ENCODE measurements around the gene BTBD9.

The BTBD9 gene

DNA sequence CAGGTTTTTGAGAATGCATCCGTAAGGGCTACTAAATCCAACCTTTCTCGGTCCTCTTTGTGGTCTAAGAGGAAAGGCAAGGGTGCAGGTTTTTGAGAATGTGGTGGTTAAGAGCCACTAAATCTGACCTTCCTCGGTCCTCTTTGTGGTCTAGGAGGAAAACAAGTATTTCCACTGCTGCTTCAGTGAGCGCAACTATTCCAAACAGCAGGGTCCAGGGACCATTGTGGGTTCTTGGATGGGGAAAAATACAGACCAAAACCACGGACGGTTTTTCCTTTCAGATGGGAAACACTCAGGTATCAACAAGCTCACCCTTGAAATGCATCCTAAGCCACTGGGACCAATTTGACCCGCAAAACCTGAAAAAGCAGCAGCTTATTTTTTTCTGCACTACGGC, 21.9 kb downstream of the BTBD9 start:
- no peak for FAIRE-seq
- TF ChIP-seq TAF1 (IDR thresholded peaks at IDR 0.05; ENCODE audit: borderline replicate concordance, low read depth, low read length): no peak
- TF ChIP-seq POLR2AphosphoS5 (IDR thresholded peaks at IDR 0.05; ENCODE audit: low read depth, low read length): no peak
- TF ChIP-seq POLR2A (IDR thresholded peaks at IDR 0.05; ENCODE audit: low read depth, low read length): no peak
- no peak for DNase-seq (ENCODE audit: insufficient read length)

DNA sequence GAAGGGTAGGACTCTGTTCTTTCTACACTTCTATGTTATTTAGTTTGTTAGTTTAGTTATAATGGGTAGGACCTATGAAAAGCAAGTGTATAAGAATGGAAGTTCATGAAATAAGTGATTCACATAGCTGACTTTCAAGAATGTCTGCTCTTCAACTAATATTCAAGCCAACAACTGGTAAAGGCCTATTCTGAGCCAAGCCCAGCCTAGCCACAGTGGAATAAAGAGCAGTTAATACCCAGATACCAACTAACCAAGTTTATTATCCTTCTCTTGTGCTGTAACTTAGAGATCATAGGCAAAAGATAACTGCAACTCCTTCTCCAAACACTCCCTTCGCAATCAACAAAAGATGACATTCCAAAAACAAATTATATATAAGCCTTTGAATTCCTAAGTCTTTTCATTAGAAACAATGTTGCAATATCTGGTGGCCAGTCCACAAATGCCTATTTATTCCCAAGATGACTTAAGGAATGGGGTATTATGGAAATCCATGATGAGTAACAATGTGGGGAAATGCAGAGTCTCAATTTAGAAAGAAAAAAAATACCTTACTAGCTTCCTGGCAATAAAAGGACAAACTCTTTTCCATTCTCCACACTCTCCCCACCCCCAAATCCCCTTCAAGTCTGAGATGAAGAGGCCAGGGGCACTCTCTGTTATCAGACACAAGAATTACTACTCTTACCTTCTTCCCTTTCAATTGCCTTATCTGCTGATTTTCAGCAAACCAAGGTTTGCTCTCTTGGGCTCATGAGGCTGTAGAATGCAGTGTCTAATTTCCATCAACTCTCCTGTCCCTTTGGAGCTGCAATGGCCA, 27.4 kb downstream of the BTBD9 start:
- no peak for TF ChIP-seq TAF1 (IDR thresholded peaks at IDR 0.05; ENCODE audit: borderline replicate concordance, low read depth, low read length)
- TF ChIP-seq POLR2A (IDR thresholded peaks at IDR 0.05; ENCODE audit: low read depth, low read length): no peak
- no peak for TF ChIP-seq POLR2AphosphoS5 (IDR thresholded peaks at IDR 0.05; ENCODE audit: low read depth, low read length)
- DNase-seq (ENCODE audit: insufficient read length): no peak
- FAIRE-seq: no peak

DNA sequence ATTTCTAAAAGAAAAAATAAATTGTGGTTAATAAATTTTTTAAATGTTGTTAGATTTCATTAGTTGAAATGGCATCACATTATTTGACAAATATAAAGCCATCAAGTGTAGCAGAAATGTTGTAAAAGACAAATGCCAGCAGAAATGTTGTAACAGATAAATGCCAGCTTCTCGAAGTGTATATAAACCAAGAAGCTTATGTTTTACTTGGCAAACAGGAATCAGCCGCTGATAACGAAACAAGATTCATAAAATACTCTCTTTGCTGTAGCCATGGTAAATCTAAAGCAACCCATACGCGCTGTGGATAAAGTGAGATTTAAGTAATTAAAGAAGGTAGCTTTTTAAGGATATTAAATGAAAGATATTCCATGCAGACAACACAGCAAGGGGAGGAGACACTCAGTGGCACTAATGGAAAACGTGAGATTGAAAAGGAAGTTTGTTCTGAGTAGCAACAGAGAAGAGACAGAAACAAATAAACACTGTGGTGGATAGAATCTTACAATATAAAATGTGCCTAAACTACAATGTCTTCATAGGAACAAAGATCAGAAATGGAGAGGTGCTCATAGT, 29.6 kb downstream of the BTBD9 start:
- FAIRE-seq (no peak), DNase-seq (ENCODE audit: insufficient read length) (no peak)
- TF ChIP-seq POLR2A (IDR thresholded peaks at IDR 0.05; ENCODE audit: low read depth, low read length) (no peak), TAF1 (IDR thresholded peaks at IDR 0.05; ENCODE audit: borderline replicate concordance, low read depth, low read length) (no peak), POLR2AphosphoS5 (IDR thresholded peaks at IDR 0.05; ENCODE audit: low read depth, low read length) (no peak)

DNA sequence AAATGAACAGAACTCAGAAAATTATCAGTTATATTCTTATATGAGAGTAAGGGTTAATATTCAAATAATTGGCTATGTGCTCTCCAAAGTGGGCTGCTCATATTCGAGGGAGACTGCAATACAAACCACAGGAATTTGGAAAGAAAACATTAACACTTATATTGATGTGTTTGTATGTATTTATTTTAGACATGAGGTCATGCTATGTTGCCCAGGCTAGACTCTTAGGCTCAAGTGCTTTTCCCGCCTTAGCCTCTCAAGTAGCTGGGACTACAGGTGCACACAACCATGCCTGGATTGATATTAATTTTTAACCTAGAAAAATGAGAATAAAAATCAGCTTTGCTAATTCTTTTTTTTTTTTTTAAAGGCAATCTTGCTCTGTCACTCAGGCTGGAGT, 35.0 kb downstream of the BTBD9 start:
- no peak for DNase-seq (ENCODE audit: insufficient read length)
- no peak for FAIRE-seq
- TF ChIP-seq POLR2A (IDR thresholded peaks at IDR 0.05; ENCODE audit: low read depth, low read length) (no peak), TAF1 (IDR thresholded peaks at IDR 0.05; ENCODE audit: borderline replicate concordance, low read depth, low read length) (no peak), POLR2AphosphoS5 (IDR thresholded peaks at IDR 0.05; ENCODE audit: low read depth, low read length) (no peak)

DNA sequence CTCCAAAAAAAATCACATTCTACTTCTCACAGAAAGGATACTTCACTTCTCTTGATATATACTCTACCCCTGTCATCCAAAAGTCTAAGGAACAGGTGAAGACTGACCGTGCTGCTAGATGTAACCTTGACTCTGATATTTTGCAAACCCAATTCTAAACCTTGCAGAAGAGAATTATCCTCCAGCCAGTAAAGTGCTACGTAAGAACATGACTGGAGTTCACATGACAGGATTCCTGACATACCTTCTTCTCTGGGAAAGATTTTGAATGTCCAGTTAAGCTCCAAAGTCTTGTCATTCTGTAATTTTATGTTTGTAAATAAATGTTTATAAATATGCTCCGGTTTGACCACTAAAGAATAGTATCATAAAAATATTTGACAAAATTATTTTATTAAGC, 35.8 kb downstream of the BTBD9 start:
- FAIRE-seq (no peak), DNase-seq (ENCODE audit: insufficient read length) (no peak)
- no peak for TF ChIP-seq POLR2A (IDR thresholded peaks at IDR 0.05; ENCODE audit: low read depth, low read length)
- no peak for TF ChIP-seq POLR2AphosphoS5 (IDR thresholded peaks at IDR 0.05; ENCODE audit: low read depth, low read length)
- TF ChIP-seq TAF1 (IDR thresholded peaks at IDR 0.05; ENCODE audit: borderline replicate concordance, low read depth, low read length): no peak

DNA sequence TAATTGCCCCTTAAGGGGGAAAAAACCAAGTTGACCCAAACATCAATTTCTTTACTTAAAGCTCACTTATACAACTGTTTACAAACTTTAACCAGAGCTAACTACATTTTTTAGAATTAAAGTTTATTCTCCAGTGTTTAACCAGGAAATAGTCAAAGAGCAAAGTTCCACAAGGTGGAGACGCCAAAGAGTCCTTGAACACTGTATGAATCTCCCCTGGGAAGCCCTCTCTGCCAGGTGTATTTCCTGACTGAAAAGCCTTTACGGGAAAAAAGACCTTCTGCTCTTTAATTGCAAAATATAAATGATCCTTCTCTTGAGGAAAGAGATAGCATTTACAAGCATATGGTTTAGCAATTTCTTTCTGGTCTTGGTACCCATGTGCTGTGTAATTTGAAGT, 36.2 kb downstream of the BTBD9 start:
- TF ChIP-seq TAF1 (IDR thresholded peaks at IDR 0.05; ENCODE audit: borderline replicate concordance, low read depth, low read length) (no peak), POLR2A (IDR thresholded peaks at IDR 0.05; ENCODE audit: low read depth, low read length) (no peak), POLR2AphosphoS5 (IDR thresholded peaks at IDR 0.05; ENCODE audit: low read depth, low read length) (no peak)
- DNase-seq (ENCODE audit: insufficient read length): no peak

DNA sequence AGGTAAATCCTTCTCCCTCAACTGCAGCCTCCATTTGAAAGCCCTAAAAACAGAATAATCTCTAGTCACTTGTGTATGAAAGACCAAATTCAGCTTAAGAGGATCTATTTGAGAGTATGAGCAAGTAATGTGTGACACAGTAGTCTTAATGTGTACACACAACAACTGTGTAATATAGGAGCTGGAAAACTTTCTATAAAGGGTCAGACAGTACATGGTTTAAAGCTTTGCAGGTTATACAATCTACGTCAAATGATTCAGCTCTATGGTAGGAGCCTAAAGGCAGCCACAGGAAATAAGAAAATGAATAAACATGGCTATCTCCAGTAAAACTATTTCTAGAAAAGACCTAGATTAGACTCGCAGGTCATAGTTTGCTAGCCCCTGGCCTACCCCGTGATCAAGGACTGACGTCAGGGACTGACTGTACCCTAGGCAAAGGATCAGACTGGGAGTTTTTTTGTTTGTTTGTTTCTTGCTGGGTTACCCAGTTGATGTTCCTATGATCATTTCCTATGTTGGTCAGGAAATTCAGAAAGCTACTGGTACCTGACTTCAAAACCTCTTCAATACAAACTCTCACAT, 39.7 kb downstream of the BTBD9 start:
- no peak for DNase-seq (ENCODE audit: insufficient read length)
- TF ChIP-seq POLR2AphosphoS5 (IDR thresholded peaks at IDR 0.05; ENCODE audit: low read depth, low read length) (no peak), POLR2A (IDR thresholded peaks at IDR 0.05; ENCODE audit: low read depth, low read length) (no peak), TAF1 (IDR thresholded peaks at IDR 0.05; ENCODE audit: borderline replicate concordance, low read depth, low read length) (no peak)
- no peak for FAIRE-seq

More for the DNA sequence above, 36.2 kb downstream of the BTBD9 start:
- no peak for FAIRE-seq

DNA sequence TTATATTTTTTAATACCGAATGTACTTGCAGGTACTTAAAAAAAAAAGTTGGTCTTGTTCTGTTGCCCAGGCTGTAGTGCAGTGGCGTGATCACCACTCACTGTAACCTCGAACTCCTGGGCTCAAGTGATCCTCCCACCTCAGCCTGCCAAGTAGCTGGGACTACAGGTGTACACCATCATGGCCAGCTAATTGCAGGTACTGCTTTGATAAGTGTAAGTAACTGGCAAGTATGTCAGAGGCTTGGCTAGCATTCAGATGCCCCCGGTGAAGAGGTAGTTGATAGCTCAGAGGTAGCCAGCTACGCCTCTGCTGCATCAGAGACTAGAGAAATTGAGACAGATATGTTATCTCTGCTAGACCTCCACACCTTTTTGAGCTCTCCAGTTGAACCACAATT, 40.5 kb downstream of the BTBD9 start:
- DNase-seq (ENCODE audit: insufficient read length): no peak
- no peak for FAIRE-seq
- TF ChIP-seq TAF1 (IDR thresholded peaks at IDR 0.05; ENCODE audit: borderline replicate concordance, low read depth, low read length) (no peak), POLR2AphosphoS5 (IDR thresholded peaks at IDR 0.05; ENCODE audit: low read depth, low read length) (no peak), POLR2A (IDR thresholded peaks at IDR 0.05; ENCODE audit: low read depth, low read length) (no peak)

DNA sequence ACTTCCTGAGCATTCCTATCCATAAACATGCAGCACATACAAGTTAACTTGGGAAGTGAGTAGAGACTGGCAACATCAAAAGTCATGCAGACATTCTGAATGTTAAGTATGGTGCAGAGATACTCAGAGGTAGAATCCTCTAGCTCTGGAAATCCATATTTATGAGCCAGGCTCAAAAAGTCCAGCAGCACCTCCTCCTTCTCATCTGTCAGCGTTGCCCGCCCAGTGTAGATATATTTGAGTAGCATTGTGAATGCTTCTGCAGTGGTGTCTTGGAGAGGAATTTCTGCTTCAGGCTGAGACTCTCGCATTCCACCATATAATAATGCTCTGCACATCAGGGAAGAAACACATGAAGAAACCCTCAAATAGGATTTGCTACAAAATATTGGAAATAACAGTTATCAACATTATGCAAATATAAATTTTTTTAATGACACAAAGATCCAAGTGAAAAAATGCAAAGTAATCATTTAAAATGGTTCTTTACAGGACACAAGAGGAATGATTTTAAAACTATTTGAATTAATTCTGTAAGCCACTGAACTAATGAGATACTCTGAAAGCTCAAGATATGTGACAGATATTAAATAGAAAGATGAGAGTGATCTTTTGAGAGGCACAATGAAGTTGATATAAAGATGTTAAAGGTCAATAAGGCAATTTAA, 45.6 kb downstream of the BTBD9 start:
- FAIRE-seq (no peak), DNase-seq (ENCODE audit: insufficient read length) (no peak)
- TF ChIP-seq POLR2AphosphoS5 (IDR thresholded peaks at IDR 0.05; ENCODE audit: low read depth, low read length) (no peak), POLR2A (IDR thresholded peaks at IDR 0.05; ENCODE audit: low read depth, low read length) (no peak), TAF1 (IDR thresholded peaks at IDR 0.05; ENCODE audit: borderline replicate concordance, low read depth, low read length) (no peak)

DNA sequence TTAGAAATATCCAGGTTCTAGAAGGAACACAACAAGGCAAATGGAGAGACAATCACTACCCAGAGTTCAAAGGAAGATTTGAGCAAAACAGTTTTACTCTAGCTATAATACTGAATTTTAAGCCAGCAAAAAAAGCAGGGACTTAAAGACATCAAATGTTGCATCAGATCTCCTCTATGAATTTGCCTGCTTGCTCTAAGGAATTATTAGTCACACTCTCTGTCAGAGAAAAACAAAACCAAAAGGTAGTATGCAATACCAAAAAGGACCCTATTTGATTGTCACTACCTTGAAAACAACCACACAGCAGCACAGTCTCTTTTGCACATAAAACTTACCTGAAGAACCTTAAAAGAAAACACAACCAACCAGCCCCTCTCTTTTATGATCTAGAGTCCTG, 46.3 kb downstream of the BTBD9 start:
- TF ChIP-seq POLR2AphosphoS5 (IDR thresholded peaks at IDR 0.05; ENCODE audit: low read depth, low read length) (no peak), TAF1 (IDR thresholded peaks at IDR 0.05; ENCODE audit: borderline replicate concordance, low read depth, low read length) (no peak), POLR2A (IDR thresholded peaks at IDR 0.05; ENCODE audit: low read depth, low read length) (no peak)
- FAIRE-seq (no peak), DNase-seq (ENCODE audit: insufficient read length) (no peak)

DNA sequence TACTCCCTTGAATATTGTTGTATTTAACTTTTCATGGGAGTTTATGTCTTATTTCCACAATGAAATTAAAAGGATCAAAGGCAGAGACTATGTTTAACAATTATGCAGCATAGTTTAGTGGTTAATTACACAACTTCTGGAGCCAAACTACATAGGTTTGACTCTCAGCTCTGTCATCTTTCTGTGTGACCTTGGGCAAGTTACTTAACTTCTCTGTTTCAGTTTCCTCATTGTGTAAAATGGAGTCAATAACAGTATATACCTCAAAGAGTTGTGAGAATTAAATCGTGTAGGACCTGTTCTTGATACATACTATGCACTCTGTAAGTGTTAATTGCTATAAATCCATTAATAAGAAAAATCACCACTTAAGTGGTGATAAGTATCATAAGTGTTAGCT, 48.3 kb downstream of the BTBD9 start:
- DNase-seq (ENCODE audit: insufficient read length) (no peak), FAIRE-seq (no peak)
- TF ChIP-seq POLR2AphosphoS5 (IDR thresholded peaks at IDR 0.05; ENCODE audit: low read depth, low read length) (no peak), POLR2A (IDR thresholded peaks at IDR 0.05; ENCODE audit: low read depth, low read length) (no peak), TAF1 (IDR thresholded peaks at IDR 0.05; ENCODE audit: borderline replicate concordance, low read depth, low read length) (no peak)
